HG02571 (cell line): Measurements from ENCODE around the gene RCOR3.
"Not testable (repeated sequence)": the region's sequence is repeated elsewhere in the genome, so short reads cannot be mapped to it uniquely, and the experiment has no call there.

Source experiments
- ATAC-seq: cut with Tn5 transposase; IDR thresholded peaks from one replicate; pipeline ENCODE4 v1.9.1; 2021; ENCODE audit warnings: mild to moderate bottlenecking, moderate library complexity; ENCODE audit not compliant: unreplicated experiment

Gene RCOR3

DNA sequence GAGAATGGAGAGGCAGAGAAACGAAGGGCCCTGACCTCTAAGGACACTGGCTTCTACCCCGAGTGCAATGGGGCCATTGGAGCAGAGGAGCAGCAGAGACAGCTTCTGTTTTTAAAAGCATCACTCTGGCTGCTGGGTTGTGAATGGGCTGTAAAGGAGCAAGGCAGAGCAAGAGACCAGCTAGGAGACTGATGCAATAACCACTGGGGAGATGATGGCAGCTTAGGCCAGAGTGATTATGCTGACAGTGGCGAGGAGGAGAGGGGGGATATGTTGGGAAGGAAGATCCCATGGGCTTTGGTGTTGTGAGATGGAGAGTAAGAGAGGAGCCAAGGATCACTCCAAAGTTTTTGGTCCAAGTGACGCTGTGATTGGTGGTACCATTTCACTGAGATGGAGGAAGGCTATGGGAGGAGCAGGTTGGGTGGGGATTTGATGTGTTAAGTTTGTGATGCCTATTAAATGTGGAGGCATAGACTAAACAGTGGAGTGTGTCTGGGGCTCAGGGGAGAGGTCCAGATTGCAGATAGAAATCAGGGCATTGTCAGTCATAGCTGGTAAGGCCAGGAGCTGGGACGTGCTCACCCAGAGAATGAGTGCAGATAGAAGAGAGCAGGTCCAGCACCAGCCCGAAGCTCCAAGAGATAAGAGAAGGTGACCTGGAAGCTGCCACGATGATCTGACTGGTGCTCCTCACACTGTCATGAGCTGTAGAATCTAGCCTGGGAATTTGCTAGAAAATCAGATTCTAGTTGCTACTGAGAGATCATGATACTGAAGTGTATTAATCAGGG is 78.5 kb downstream of the RCOR3 start:
- ATAC-seq: no peak

DNA sequence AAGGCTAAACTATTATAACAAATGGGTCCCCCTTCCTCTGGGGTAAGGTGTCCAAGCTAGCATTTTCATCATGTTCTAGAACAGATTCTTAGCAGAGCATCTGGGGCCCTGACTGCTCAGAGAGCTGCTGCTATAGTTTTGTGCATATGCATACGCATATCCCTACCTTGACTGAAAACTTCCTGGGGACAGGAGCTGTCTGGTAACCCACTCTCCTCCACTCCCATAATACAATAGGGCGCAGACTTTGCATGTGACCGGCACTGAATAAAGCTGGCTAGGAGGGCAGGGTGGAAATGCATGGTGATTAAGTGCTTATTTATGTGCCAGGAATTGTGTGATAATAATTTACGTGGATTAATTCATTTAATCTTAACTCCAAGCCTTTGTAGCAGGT is 79.1 kb downstream of the RCOR3 start:
- ATAC-seq: no peak

DNA sequence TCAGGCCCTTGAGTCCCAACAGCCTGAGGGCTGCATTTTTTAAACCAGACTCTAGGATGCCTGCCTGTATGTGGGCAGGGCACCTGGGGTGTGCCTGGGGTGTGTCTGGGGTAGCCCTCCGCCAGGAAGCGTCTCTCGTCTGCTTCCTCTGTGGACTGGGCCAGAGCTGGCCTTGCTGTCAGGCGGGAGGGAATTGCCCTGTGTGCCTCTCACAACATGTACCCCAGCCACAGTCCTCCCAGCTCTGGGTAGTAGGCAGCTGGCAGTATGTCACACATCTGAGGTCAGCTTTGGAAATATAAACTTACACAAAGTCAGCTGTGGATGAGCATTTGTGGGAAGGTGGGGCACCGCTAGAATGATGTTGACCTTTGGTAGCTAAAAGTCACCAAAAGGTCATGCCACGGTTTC is 80.5 kb downstream of the RCOR3 start:
- ATAC-seq: no peak

DNA sequence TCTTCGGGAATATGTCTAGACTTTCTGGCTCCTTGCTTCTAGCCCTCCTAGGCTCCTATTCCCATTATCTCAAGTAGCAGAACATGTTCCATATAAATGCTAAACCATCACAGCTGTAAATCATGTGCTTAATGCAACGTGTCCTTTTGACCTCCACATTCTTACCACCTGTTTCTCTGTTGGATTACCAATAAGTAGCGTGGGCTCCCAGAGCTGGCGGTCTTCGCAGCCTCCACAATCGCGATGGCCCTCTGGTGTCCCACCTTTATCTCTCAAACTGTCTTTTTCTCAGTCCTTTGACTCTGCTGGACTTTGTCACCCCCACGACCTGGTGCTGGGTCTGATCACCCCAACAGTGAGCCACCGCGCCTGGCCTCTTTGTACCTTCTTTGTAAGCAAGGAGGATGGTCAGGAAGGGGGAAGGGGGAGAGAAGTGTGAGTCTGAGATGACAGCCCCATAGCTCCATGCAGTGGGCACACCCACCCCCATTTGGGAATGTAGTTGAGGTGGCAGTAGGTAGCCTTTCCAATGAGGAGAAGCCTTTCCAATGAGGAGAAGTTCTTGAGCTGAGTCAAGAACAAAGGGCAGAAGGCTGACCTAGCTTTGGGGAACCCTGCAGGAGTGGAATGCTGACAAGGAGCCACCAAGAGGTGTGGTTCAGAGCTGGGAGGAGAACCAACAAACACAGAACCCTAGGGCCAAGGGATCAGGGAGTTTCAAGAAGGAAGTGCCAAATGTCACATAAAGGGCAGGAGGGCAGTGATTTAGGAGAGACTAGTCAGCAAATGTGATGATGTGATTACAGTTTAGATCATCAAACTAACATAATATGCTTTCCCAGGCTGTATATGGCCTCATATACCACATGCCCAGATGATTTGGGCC is 81.7 kb downstream of the RCOR3 start:
- ATAC-seq: no peak

DNA sequence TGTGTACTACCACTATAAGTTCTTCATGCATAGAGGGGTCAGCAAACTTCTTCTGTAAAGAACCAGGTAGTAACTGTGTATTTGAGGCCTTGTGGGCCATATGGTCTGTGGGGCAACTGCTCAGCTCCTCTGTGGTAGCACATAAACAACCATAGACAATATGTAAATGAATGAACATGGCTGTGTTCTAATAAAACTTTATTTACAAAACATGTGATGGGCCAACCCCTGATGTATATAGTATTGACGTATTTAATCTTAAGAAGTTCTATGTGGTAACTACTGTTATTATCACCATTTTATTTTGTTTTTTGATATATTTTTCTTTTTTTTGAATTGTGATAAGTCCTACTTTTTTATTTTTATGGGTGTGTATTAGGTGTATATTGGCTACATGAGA is 82.8 kb downstream of the RCOR3 start:
- ATAC-seq: no peak

DNA sequence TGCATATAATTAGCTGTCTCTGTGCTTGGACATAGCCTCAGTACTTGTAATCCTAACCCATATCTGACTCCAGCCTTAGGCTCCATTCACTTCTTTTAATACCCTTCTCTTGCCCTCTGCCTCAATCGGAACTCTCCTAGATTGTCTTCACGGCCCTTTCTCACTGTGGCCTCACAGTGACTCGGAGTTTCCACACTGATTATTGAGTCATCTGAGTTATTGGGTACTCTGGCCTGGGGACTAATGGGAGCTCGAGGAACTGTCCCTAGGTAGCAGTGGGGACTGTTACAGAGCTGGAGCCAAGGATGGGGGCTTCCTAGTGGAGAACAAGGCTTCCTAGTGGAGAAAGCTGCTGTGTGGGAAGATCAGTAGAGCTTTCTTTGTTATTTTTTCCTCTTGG is 84.4 kb downstream of the RCOR3 start:
- no peak for ATAC-seq

DNA sequence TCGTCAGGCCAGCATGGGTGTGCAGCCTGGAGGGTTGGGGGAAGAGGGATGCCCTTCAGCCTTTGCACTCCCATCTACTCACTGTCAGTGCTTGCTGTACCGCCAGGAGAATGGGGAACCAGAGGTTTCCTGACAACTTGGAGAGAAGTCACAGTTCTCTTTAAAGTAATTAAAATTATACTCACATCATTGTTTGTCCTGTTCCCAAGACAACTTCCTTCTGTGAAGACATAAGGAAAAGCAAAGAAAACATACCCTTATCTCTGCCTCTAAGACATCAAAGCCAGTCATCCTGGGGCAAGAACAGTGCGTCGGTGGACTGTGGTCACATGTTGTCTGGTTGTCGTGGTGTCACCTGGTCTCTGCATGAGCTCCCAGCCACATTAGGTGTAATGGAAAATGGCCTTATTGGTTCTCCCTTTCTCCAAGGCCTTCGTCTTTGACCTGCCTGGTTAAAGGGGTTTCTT is 85.0 kb downstream of the RCOR3 start:
- ATAC-seq: no peak

DNA sequence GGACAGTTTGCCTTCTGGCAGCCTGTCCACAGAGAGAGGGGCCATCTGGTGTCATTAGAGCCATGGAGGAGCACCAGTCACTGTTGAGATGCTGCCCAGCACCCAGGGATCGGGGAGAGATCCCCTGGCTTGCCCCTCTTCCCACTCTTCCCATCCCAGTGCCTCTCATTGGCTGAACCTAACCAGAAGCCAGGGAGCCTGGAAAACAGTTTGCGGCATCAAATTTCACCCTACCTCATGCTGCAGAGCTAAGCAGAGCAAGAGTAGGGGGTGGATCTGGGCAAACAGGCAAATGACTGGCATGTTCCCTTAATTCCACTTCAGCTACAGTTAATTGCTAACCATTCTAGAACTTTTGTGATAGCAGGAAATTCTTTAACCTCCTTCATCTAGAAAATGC is 86.6 kb downstream of the RCOR3 start:
- ATAC-seq: no peak

DNA sequence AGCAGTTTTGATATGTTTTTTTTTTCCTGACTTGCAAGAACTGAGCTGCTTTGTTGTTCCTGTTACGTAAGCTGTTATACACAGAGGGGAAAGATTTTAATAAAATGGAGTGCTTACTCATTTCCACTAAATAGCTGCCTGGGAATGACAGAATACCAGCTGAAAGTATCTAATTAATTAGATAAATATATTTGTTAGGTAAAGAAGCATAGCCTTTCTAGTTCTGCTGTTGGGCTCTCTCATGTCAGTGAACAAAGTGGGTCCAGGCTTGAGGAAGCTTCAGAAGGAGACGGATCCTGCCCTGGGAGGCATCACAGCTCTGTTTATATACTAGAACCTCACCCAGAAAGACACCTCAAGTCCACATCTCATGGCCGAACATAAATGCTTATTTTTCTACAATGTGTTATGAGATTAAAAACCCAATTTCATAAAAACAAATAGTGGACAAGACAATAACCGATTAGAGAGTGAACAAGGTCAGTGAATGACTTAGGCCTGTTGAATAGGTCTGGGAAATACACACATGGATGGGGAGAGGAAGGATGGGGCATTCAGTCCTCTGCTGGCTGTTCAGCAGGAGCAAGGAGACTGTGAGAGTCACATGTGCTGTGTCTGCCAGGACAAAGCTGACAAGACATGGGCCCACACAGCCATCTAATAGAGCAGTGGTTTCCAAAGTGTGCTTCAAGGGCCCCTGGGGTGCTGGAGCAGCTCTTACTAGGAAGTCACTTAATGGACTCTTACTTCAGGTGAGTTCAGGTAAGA is 88.1 kb downstream of the RCOR3 start:
- no peak for ATAC-seq

DNA sequence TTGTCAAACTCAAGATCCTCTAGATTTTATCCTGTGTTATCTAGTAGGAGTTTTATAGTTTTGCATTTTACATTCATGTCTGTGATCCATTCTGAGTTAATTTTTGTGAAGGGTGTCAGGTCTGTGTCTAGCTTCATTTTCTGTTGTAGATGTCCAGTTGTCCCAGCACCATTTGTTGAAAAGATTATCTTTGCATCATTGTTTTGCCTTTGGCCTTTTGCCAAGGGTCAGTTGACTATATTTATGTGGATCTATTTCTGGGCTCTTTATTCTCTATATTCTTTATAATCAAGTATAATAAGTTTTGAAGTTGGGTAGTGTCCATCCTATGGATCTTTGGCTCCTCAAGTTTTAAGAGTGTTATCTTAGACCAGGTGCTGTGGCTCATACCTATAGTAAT is 89.4 kb downstream of the RCOR3 start:
- ATAC-seq: no peak

DNA sequence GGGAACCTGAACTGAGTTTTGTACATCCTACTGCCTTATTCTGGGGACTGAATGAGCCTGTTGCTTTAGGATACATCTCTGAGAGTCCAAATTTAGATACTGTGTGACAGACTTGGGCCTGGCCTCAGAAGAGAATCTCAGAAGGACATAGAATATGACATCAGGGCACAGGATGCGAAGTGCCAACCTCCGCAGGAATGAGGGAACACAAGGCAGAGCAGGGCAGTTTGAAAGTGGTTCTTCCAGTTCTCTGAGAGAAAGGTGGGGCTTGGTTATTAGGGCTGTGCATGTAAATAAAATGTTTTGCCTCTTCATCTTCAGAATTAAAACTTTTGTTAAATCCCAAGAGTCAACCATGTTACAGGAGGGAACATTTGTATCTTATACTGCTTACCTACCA is 90.6 kb downstream of the RCOR3 start:
- ATAC-seq: no peak

DNA sequence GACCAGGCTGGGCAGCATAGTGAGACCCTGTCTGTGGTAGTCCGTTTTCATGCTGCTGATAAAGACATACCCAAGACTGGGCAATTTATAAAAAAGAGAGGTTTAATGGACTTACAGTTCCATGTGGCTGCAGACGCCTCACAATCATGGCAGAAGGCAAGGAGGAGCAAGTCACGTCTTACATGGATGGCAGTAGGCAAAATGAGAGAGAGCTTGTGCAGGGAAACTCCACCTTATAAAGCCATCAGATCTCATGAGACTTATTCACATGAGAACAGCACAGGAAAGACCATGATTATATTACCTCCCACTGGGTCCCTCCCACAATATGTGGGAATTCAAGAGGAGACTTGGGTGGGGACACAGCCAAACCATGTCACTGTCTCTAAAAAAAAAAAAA is 92.9 kb downstream of the RCOR3 start:
- not testable (repeated sequence) for ATAC-seq

DNA sequence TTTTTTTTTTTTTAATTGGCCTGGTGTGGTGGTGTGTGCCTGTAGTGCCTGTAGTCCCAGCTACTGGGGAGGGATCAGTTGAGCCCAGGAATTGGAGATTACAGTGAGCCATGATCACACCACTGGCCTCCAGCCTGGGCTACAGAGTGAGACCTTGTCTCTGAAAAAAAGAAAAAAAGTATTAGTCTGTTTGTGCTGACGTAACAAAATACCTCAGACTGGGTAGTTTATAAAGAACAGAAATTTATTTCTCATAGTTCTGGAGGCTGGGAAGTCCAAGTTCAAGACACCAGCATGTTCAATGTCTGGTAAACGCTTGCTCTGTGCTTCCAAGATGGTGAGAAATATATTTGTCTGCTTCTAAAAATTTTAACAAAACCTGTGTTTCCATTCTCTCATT is 93.3 kb downstream of the RCOR3 start:
- ATAC-seq: no peak

DNA sequence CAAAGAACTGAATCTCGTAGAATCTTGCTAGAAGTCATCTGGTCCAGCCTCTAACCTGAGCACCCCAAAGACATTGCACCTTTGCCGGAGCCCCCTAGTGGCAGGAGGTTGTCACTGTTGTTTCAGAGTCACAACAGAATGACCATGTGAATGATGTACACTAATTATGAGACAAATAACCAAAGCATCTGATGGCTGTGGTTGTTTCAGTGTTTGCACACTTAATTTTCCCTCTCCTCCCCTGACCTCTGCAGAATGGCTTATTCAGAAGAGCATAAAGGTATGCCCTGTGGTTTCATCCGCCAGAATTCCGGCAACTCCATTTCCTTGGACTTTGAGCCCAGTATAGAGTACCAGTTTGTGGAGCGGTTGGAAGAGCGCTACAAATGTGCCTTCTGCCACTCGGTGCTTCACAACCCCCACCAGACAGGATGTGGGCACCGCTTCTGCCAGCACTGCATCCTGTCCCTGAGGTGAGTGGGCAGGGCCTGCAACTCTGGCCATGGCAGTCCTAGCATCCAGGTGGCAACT is 93.9 kb downstream of the RCOR3 start:
- no peak for ATAC-seq

DNA sequence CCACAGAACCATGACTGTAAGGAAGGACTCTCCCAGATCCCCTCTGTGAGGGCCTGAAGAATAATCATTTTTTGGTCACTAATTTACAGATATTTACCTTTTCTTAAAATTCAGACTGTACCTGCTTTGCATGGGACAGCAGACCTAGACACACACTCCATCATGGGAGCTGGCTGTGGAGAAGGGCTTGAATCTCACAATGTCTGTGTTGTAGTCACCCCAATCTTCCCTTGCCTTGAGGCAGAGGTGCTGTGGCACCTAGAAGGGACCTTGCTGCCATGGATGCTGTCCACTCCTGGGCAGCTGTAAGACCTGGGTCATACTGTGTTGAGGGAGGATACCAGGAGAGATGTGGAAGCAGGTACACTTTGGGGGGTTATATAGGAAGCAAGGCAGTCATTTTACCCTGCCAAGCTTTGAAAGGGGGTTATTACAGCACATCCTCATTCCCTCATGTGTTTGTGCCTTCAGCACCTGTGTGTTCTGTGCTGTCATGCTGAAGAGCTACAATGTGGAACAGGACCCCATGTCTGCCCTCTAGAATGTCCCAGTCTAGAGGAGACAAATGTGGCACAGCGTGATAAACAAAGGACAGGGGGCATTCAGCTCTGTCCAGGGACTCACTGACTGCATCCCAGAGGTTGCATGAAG is 94.5 kb downstream of the RCOR3 start:
- ATAC-seq: no peak

DNA sequence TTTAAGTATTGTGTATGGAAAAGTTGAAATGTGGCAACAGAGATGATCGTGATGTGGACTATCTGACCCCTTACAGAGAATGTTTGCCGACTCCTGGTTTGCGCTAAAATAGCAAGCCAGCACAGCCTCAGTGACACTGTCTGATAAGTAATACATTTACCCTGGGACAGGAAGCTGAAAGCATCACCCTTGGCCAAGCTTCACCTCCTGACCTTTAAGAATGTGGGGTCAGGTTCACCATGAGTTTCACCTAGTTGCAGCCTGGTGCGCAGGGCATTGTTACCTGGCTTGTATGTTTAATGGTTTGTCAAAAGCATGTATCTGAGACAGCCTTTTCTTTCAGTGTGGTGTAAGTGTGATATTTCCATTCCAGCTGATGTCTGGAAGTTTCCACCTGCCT is 96.7 kb downstream of the RCOR3 start:
- ATAC-seq: no peak

DNA sequence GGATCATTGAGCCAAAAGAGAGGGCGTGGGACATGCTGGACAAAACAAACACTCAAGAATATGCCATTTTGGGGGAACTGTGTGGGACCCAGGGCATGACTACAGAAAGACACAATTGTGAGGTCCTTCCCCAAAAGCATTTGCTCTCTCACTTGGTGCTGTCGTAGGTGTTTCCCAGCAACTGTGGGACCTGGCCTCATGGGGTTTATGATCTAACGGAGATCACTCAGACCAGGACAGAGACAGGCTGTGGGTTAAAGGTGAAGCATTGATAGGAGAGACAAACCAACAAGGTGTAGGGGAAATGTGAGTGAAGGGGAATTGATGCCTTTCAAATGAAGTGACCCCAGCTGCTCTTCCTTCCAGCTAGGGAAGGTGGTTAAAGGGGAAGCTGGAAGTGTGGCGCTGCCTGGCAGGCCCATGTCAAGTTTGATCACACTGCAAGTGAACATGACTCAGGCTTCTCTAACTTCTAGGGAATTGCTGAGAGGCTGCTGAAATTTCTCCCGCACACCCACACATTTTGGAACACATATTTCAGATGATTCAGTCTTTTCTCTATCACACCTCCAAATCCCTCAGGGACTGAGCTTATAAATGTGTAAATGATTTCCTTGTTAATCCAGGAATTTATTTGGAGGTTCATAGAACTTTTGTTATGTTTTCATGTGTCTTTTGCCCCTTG is 97.7 kb downstream of the RCOR3 start:
- ATAC-seq: no peak

DNA sequence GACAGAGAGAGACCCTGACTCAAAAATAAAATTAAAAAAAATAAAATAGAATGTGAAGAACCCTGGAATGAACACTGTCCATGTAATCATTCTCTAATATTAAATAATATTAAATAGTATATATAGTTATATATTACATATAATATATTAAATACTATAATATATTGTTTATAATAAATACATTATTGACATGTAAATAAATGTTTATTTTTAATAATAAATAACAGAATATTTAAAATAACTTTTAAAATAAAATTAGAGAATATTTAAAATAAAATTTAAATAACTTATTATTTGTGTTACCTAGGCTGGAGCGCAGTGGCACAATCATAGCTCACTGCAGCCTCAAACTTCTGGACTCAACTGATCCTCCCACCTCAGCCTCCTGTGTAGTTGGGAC is 99.5 kb downstream of the RCOR3 start:
- no peak for ATAC-seq

DNA sequence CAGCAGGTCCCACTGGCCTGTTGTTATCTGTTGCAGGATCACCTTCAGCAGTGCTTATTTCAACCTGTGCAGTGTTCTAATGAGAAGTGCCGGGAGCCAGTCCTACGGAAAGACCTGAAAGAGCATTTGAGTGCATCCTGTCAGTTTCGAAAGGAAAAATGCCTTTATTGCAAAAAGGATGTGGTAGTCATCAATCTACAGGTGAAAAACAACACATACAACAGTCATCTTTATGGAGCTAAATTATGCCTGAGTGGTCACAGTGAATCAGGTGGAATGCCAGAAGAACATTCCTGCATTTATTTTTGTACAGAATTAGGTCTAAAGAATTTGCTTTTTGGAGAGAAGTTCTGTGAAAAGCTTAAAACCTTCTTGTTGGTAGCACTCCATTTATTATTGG is 100.7 kb downstream of the RCOR3 start:
- no peak for ATAC-seq

DNA sequence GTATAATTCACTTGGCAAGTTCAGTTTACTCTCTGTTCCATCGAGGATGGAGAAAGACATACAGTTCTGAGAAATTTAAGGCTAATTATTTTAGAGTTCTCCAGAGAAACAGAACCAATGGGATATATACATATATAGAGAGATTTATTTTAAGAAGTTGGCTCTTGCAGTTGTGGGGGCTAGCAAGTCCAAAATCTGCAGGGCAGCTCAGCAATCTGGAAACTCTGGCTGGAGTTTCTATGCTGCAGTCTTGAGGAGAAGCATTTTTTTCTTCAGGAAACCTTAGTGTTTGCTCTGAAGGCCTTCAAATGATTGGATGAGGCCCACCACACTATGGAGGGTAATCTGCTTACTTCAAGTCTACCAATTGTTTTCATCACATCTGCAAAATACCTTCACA is 102.0 kb downstream of the RCOR3 start:
- no peak for ATAC-seq
